ENCODE results near the gene LCMT1.
"Not testable (repeated sequence)": the region's sequence is repeated elsewhere in the genome, so short reads cannot be mapped to it uniquely, and the experiment has no call there.

The LCMT1 gene

DNA sequence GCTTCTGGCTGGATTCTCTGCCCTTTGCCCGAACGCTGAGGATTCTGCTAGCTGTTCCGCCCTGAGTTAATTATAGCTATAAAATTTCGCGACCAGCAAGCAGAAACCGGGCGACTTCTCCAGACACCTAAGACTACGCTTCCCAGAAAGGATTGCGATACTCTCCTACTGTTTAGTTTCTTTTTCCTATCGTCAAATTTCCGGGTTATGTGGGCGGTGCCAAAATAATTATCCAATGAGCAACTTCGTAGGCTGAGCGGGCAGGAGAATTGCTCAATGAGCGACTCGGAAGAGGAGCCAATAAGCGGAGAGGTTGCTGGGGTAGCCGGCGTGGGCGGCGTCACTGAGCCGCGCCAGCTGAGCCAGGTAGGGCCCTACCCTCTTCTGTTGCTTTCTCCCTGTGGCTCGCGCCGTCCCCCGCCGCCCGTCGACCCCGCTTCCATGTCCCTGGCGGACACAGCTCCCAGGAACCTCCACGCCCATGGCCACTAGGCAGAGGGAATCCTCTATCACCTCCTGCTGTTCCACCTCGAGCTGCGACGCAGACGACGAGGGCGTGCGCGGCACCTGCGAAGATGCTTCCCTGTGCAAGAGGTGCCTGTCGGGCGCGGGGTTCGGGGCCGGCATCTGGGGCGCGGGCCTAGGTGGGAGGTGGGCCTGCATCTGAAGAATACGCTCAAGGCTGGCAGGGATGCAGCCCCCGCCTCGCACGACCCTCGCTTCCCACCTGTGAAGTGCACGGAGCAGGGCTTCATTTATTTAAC is at the start of gene LCMT1:
TSS of gene LCMT1 (plus strand) at position 340 of the 764 bp plus-strand sequence. CDS start at position 482, 142 bp downstream.
- peak; percentile 97 for DNase-seq

DNA sequence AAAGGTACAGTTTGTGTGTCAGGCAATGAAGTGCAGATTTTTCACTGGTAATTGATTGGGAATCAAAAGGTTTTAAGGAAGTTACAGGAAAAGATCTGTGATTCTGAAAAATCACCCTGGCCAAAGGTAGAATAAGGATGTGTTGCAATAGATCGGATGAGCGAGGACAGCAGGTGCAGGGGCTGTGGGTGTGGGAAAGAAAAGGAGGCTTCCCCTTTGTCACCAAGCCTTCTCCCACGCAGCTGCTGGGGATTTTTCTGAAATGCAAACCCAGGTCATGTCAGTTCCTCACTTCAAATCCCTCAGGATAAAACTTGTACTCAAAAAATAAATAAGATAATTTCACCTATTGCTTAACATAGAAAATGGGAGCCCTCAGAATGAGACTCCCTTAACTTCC is 48.4 kb upstream of the LCMT1 start:
- no peak for DNase-seq

DNA sequence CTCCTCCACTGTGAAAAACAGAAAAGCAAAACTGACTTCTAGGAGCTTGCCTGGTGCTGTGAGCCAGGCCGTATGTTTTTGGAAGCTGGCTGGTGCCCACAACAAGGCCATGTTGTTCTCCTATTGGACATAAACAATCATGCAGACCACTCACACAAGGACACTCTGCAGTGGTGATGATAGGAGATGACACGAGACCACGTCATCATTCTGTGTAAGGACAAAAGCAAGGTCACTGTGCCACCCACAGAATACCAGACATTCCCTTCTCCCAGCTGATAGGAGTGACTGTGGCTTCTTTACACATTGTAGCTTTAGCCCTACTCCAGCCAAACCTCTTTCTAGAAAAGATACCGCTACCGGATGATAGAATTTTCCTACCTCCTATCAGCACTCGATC is 47.7 kb upstream of the LCMT1 start:
- DNase-seq: no peak

DNA sequence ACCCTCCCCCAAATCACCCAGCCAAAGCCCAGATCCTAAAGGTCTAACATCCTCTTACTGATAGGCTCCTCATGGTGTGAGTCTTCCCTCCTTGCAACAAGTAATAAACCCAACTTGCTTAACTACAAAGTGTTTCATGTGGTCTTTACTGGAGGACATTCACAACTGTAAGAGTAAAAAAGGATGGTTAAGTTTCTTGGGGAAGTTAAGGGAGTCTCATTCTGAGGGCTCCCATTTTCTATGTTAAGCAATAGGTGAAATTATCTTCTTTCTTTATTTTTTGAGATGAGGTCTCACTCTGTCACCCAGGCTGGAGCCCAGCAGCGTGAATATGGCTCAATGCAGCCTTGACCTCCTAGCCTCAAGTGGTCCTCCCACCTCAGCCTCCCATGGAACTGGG is 47.3 kb upstream of the LCMT1 start:
- DNase-seq: not testable (repeated sequence)

DNA sequence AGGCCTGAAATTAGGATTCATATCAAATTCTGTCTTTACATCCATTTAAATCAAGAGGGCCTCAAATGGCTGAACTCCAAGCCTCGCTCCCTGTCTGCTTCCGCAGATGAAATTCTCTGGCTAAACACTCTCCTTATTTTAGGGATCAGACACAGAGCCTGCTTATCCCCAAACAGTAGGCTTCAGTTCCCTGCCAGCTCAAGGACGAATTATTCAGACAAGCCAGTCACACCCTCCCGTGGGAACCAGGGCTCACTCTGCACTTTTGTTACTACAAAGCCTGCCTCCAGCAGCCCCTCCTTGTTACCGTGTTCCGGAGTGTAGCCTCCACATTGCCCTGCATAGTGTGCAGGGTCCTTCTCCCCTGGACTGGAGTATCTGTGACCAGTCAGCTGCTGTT is 46.6 kb upstream of the LCMT1 start:
- DNase-seq: no peak

DNA sequence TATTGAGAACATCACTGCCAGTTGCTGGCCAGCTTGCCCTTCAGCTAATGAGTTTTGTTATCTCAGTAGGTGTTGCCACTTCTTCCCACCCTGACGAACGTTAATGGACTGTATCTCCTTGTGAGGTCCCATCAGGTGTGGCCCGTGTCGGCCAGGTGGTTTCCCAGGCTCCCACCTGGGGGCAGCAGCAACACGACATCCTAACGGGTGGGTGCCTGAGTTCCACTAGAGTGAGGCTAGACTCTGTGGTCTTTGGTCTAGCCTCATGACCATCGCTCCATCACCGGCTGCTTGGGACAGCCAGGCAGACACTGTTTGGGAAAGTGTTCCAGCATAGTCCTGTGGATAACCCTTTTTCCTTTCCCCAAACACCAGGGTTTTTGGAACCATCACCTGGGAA is 45.6 kb upstream of the LCMT1 start:
- peak; percentile 27 for DNase-seq

DNA sequence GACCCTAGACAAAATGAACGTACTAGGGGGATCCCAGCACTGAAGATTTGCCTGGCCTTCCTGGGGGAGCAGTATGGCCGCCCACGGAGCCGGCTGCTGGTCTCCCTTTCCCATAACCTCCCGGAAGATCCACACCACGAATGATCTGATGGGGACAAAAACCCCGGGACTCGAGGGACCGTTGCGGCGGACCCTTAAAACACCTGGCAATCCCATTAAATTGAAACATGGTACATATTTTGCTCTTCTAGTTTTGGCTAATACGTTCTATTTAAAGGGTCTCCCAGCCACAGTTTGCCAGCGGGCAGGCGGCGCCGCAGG is 45.2 kb upstream of the LCMT1 start:
- DNase-seq: no peak

DNA sequence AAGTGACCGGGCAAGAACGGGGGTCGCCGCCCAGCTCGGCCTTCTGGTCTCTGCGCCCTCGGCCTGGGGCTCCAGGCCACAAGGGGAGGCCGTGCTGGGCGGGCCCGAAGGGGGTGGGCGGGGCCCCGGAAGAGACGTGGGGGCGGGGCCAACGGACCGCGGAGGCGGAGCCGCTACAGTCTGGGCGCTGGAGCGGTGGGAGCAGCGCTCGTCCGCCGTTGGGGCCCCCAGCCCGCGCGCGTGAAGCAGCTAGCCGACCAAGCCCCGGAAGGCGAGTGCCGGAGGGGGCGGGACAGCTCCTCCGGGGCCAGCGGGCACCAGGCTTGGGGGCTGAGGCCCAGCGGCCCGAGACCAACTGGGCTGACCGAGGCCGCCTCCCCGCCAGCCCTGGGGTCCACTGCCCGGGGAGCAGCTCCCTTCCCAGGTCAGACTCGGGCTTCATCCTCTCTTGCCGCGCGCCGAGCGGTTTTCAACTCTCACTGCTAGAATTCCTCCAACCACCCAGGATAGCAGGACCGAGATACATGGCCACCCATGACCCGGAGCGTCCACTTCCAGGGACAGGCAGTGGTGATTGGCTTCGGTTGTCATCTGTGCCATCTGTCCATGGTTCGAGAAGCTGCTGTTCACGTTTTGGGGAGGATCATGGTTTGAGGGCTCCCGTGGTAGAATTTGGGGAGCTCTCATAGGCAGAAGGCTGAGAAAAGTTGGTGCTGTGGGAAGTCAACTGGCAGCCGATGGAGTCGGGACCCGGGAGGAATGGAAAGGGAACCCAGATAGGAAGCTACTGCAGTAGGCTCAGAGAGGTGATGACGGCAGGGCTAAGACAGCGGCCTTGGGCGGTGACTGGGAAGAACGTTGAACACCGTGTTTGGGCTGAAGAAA is 44.6 kb upstream of the LCMT1 start:
- peak; percentile 84 for DNase-seq

DNA sequence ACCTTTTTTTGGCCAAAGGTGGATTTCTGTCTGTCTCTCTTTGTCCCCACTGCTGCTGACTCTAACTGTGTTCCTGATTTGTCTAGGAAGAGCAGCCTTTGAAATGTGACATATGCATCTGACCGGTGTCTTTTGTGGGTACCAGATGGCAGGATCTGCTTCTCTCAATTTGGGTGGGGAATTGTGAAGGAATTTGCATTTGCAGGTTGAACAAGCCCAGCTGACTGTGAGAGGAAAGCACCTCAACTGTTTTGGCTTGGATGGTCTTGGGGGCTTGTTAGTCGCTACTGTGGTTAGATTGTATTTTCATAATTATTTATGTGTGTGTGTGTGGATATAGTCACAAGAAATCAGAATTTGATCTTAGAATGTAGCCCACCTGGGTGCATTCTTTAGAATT is 37.7 kb upstream of the LCMT1 start:
- no peak for DNase-seq

DNA sequence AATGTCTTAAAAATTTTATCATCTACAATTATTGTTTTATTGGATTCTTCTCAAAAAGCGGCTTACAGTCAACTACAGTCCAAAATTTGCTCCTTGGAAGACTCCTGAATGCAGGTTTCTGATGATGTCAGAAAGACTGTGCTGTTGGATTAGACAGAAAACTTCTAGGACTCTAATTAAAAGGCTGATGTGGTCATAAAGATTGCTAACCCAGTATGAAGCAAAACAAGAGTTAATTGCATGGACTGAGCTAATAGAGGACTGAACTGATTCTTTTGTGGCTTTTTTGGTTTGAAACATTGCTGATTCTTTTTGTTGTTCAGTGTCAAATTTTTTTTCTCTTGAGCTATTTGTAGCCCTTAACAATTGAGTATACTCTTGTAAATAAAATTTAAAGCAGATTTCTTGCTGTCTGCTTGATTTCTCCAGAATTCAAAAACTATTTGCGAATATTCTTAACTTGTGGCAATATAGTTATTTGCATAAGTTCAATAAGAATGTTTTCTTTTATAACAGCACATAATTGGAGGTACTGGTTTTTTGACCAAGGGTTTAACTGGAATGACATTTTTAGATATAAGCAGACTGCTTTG is 33.1 kb upstream of the LCMT1 start:
- no peak for DNase-seq

DNA sequence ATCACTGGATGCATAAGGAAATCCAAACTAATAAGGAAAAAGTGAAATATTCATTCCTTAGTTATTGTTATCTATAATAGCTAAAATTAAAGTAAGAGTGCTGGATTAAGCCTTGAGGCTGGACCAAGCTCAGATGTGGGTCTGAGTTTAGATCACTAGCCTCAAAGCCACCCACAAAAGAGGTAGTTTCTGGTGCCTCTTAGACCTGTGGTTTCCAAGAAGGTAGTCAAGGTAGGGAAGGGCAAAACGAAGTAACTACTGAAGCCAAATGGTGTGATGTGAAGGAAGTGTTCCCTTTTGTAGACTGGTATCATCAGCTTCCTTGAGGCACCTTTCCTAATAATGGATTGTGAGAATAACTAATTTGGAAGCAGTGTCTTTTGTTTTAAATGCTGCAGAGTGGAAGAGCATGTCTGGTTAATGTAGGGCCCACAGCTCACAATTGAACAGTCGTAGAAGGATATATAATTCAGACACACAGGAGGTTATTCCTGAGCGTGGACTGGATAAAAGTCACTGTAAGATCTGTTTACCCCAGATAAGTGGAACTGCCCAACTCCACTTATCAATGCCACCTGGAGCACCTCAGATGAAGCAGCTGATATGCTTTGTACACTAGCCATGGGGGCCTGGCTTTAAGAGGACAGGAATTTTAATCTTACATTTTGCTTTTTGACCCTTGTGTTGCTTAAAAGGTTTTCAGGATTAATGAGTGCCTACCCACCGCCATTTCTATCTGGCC is 31.7 kb upstream of the LCMT1 start:
- no peak for DNase-seq

DNA sequence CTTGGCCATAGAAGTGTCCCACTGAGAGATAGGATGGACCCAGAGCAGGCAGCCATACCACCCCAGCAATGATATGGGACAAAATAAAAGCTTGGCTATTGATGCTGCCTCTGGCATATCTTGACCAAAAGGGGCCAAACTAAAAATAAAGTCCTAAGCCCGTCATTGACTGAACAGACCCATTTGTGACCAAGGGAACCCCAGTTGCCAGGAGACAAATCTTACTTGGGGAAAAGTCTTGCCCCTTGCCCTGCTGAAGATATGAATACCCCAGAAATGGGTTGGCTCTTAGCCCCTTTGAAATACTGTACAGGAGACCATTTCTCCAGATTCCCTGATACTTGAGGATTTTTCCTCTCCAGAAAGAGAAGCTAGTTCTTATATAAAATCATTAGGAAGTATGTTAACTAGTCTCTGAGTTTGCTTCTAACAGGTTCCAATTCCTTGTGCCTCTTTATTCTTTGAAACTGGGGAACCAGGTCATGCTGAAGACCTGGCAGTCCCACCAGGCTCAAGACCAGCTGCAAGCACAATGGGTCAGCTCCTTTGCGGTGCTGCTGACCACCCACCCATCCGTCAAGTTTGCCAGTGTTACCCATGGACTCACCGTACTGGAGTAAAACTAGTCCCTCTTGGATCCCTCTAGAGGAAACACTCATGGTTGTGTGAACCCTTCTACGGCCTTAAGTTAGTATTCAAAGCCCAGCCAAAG is 31.0 kb upstream of the LCMT1 start:
- no peak for DNase-seq

DNA sequence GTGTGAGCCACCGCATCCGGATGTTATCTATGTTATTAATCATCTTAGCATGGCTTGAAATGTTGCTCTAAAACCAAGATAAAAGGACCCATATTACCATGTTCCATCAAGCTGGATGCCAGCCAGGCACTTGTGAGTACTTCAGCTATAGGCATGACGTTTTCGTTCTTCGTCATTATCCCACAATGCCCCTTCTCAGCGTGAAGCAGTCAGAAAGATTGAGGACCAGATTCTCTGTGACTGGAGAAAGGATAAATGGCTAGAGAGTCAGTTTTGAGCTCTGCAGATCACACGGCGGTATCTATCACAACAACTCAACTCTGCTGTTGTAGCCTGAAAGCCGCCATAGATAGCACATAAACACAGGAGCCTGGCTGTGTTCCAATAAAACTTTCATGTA is 29.8 kb upstream of the LCMT1 start:
- DNase-seq: no peak

DNA sequence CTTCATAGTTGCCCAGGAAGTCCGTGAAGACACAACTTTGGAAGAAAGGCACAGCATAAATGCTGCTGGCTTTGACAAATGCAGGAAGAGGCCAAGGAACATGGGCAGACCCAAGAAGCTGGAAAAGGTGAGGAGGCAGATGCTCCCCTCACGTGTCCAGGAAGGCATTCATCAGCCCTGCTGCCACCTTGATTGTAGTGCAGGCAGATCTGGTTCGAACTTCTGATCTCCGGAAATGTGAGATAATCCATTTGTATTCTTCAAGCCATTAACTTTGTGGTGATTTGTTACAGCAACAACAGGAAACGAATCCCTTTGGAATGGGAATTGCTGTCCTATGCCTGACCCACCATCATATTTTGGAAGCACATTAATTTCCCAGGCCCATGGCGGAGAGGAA is 28.5 kb upstream of the LCMT1 start:
- no peak for DNase-seq

DNA sequence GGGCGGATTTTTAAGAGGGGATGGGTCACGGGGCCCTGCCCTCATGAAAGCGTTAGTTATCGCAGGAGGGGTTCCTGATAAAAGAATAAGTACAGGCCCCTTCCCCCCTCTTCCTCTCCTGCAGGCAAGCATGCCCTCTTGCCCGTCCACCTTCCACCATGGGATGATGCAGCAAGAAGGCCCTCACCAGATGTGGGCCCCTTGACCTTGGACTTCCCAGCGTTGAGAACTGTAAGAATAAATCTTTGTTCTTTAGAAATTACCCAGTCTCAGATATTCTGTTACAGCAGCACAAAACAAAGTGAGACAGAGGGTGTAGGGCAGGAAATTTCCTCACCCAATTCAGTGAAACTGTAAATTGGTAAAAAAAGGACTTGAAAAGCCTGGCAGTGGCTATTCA is 27.8 kb upstream of the LCMT1 start:
- no peak for DNase-seq

DNA sequence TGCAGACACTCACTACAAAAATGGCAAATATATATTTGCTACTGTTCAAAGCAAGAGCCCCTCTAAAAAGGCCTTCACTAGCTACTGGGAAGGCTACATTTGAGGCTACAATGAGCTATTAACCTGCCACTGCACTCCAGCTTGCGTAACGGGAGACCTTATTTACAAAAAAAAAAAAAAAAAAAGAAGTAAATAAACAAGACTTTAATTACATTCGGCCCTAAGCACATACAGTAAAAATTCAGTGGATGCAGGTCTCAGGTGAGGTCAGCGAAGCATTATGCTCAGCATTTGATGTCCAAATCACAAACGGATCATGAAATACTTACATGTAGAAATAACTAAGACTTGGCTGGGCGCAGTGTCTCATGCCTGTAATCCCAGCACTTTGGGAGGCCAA is 26.7 kb upstream of the LCMT1 start:
- DNase-seq: no peak

DNA sequence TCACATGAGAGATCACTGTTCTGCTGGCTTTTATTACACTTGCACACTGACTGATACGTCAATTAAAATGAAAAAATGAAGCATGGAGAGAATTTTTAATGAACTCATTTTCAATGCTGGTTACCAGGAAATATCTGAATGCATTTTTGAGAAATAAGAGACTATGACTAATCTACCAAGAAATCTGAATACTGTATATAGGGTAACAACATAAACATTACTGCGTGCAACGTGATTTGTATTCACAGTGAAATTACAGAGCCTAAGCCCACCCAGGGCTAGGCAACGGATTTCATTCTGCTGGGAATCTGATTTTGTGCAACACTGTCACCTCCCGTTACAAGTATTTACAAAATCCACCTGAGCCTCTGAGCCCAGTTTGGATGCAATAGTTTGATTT is 23.8 kb upstream of the LCMT1 start:
- DNase-seq: no peak

DNA sequence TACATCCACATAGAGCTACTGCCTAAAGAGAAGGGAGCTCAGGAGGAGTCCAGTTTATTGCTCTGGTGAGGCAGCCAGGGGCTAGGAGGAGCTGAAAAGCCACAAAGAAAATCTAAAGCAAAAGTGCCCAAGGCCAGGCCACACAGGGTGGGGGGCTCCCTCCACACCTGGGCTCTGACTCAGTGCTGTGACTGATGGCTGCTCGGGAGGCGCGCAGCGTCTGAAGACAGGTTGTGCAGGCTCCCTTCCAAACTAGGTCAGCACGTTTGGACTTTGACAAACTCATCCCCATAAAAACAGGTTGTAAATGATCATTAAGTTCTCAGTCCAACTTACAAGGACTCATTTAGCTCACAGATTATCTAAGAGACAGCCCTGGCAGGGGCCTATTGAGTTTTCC is 22.2 kb upstream of the LCMT1 start:
- no peak for DNase-seq

DNA sequence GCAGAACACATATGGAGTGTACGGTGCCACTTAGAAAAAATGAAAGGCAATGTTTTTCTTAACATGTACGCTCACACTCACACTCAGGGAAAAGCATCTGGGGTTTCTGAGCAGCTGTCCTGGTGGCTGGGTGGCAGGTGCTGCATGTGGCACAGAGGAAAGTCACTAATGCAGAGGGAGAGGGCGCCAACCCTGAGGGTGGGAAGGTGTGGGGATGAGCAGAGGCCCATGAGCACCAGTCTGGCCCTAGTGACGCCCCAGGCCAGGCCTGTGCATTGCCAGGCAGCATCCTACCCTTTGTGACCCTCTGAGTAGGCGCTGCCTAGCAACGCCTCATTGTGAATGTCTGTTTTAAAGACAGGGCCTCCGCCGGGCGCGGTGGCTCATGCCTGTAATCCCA is 19.1 kb upstream of the LCMT1 start:
- no peak for DNase-seq

DNA sequence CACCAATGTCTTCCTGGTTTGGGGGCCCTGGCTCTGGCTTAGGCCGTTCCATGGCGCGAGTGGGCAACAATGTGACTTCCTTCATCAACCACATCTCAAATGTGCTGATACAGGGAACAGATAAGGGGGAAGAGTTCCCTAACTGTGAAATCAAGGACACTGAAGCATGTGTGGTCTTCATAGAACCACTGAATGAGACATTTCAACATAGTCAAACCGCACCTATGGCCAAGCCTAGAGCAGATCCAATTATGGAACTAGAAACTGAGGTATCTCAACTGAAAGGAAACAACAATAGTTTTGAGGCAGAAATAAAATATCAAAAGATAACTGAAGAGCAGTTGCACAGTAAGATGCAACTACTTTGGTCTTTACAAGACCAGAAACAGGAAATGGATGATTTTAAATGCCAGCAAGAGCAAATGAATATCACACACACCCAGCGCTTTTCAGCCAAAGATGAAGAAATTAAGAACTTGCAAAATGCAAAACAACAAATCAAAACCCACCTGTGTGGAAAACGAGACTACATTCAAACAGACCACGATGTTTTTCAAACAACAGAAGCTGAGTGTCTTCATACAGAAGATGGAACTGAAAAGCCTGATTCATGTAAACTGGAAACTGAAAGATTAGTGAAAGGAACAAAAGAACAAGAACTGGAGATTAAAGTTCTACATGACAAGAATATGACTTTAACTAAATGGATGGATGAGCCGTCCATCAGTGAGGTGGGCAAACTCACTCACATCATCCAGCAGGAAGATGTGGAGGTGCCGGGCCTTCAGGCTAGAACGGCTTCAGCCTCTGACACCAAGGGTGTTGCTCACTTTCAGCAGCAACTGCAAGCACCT is 18.1 kb upstream of the LCMT1 start:
- DNase-seq: no peak

DNA sequence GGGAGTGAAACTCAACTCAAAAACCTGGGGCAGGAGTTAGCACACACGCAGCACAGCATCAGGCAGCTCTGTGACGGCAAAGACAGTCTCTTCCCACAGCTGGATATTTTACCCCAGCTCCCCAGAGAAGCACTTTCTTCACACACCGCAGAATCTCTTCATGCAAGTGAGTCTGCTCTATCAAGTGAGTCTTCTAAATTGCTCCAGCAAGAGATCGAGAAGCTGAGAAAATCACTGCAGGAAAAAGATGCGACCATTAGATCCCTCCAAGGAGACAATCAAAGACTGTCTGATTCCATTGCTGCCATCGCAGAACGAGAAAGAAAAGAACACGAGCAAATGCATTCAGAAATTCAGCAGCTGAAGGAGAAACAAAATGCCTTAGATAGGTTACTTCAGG is 16.9 kb upstream of the LCMT1 start:
- DNase-seq: no peak

DNA sequence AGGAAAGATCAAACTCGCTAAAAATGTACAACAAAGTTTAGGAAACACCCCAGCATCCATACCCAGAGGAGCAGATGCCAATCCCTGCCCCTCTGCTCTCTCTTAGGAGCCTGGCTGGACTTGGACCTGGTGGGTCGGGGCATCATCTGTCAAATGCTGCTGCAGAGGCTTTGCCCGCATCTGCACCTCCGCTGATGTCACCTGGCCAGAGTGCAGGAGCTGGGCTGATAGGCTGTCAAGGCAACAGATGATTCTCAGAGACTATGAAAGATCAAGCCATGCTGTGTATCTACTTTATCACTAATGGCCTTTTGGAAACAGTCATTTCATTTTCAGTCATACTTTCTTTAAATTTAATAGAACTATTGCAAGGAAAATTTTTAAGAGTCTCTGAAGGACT is 15.9 kb upstream of the LCMT1 start:
- DNase-seq: no peak
